NCI-H748 (cell line): Measurements from ENCODE around the gene UGT1A10.

ENCODE experiments used
- DNase-seq: peaks from one replicate; lab custom pipeline; 2025; ENCODE audit not compliant: unreplicated experiment; lab: John Stamatoyannopoulos, UW

Gene UGT1A10

DNA sequence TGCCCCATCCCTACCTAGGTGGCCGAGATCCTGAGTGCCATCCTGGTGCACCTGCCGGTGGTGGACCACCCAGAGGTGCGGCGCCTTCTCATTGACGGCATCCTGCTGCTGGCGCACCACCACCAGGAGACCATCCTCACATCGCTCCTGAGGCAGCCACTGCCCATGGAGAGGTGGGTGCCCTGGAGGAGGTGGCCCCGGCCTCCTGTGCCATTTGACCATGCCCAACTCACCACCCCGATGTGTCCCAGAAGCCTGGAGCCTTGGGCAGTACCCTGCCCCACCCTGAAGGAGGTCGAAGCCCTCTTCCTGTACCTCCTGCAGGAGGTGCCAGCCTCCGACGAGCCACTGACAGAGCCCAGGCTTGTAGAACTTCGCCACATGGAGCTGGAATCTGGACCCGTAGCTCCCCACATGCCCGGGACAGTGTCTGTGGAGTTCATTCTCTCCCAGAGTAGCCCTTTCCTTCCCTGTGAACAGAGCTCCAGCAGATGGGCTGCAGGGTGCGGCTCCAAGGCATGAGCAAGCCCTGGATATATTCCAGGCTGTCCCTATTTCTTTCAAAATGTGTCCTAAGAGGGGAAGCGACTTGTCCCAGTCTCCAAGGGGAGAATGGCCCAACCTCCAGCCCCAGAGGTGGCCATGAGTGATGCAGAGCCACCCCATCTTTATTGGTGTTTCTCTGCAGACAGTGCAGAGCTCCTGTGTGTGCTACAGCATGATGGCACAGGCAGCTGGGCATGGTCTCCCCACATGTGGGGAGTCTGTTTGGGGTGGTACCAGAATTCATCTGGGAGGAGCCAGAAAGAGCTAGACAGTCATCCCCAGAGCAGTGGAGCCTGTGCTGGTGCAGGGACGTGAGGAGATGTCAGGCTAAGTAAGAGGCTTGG, 183.9 kb downstream of the UGT1A10 start:
- no peak for DNase-seq

DNA sequence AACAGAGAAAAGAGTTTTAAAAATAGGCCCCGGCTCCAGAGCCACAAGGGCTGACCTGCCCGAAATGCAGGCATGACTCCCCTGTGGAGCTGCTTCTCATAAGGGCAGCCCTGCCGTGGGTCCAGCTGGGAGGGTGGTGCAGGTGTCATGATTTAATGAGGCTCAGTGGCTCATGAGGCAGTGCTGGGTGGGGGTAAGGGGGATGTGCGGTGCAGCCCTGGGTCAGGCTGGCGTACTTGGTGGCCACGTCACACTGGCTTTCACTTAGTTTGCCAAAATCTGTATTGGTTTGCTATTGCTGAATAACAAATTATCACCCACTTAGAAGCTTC, 184.5 kb downstream of the UGT1A10 start:
- no peak for DNase-seq

DNA sequence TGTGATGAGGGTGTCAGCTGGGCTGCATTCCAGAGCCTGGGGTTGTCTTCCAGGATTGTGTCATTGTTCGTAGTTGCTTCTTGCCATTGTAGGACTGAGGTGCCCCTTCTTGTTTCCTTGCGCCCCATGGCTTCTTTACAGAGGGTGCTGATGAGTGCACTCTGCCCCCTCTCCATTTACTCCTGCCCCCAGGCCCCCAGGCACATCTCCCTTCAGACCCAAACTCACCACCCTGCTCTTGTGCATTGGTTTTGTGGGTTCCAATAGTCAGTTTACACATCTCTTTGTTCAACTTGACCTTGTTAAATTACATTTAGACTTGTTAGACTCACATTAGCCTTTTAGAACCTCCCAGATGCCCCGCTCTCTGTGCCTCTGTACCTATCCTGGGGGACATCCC, 184.9 kb downstream of the UGT1A10 start:
- no peak for DNase-seq

DNA sequence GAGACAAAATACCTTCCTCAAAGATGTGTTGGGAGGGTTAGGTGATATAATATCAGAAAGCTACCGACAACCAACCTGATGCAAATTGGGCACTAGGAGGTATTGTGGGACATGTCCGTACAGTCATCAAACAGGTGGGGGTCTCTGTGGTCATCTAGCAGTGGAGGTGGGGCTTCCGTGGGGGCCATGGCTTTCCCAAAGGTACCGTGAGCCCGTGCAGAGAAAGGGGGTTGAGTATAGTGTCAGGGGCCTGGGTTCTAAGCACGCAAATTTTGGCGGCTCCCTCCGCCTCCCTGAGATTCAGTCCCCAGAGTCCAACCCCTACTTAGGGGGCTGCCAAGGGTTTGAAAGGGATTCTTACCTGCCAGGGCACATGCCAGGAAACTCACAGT, 185.5 kb downstream of the UGT1A10 start:
- DNase-seq = no peak

DNA sequence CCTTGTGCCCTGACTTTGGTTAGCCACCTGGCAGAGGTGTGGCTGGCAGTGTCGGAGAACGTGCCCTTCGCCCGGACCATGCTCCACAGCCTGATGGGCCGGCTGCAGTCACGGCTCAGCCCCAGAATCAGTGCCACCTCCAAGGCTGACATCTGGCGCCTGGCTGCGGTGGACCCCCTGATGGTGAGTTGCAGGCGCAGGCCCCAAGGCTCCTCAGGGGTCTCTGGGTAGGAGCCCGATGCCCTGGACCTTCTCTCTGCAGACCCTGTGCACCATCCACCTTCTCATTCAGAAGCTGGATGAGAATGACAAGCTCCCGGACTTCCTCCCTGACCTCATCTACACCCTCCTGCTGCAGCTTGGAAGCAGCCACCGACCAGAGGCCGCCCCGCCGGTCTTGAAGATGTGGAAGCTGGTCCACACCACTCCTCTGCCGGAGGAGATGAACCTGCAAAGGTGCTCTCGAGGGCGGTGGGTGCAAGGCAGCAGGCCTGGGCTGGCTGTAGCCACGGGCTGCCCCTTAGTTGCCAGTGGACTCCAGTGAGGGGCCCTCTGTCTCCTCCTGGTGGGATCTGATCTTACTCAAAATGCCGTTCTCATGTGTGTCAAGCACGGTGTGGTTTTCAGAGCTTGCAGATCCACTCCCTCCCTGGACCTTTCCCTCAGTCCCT, 186.0 kb downstream of the UGT1A10 start:
- DNase-seq = no peak
